ENCODE data around the gene RERE.

The RERE gene

GRCh38 chr1:8665833-8666232 is 151.6 kb downstream of the RERE start:
- TF ChIP-seq CTCF (IDR thresholded peaks at IDR 0.05; ENCODE audit: low read depth, low read length, poor library complexity, severe bottlenecking): no peak
- TF ChIP-seq EZH2phosphoT487 (IDR thresholded peaks at IDR 0.05; ENCODE audit: borderline replicate concordance, low read length): no peak
- Histone ChIP-seq H3K27me3 (ENCODE audit: control insufficient read depth, low read length) (no peaks in the 10 kb centered on the region), H3K9me2 (replicated peaks; ENCODE audit: control insufficient read depth, low read length) (no peaks in the 10 kb centered on the region), H3K4me1 (ENCODE audit: control insufficient read depth, low read length) (peaks cover 86% of the 10 kb centered on the region), H3F3A (ENCODE audit: control insufficient read depth, insufficient read depth) (peaks cover 8% of the 10 kb centered on the region), H3K27ac (ENCODE audit: low read depth, low read length) (no peak overlapping the region), H3K79me2 (ENCODE audit: control insufficient read depth, low read length) (peaks cover 96% of the 10 kb centered on the region), H3K9me3 (ENCODE audit: control insufficient read depth, insufficient read depth, low read length) (no peaks in the 10 kb centered on the region), H3K4me2 (ENCODE audit: low read length) (peak overlapping the region; percentile 55), H4K20me1 (ENCODE audit: control insufficient read depth, insufficient read depth, low read depth, low read length) (peaks cover 13% of the 10 kb centered on the region), H3K36me3 (ENCODE audit: control insufficient read depth, low read length) (no peaks in the 10 kb centered on the region), H3K4me3 (ENCODE audit: low read length) (no peak overlapping the region)

- no peak for TF ChIP-seq CTCF (IDR thresholded peaks at IDR 0.05; ENCODE audit: low read depth, low read length, poor library complexity, severe bottlenecking)
- TF ChIP-seq EZH2phosphoT487 (IDR thresholded peaks at IDR 0.05; ENCODE audit: borderline replicate concordance, low read length): no peak
- peaks cover 97% of the 10 kb centered on the region for H3K79me2 ChIP-seq (ENCODE audit: control insufficient read depth, low read length)
- H3K4me1 ChIP-seq (ENCODE audit: control insufficient read depth, low read length): peaks cover 94% of the 10 kb centered on the region
- no peaks in the 10 kb centered on the region for H3K9me3 ChIP-seq (ENCODE audit: control insufficient read depth, insufficient read depth, low read length)
- peaks cover 10% of the 10 kb centered on the region for H3F3A ChIP-seq (ENCODE audit: control insufficient read depth, insufficient read depth)
- H3K36me3 ChIP-seq (ENCODE audit: control insufficient read depth, low read length): no peaks in the 10 kb centered on the region
- H4K20me1 ChIP-seq (ENCODE audit: control insufficient read depth, insufficient read depth, low read depth, low read length): peaks cover 15% of the 10 kb centered on the region
- no peak overlapping the region for H3K27ac ChIP-seq (ENCODE audit: low read depth, low read length)
- no peak overlapping the region for H3K4me3 ChIP-seq (ENCODE audit: low read length)
- no peaks in the 10 kb centered on the region for H3K9me2 ChIP-seq (replicated peaks; ENCODE audit: control insufficient read depth, low read length)
- no peak overlapping the region for H3K4me2 ChIP-seq (ENCODE audit: low read length)
- no peaks in the 10 kb centered on the region for H3K27me3 ChIP-seq (ENCODE audit: control insufficient read depth, low read length)
Measured at GRCh38 chr1:8664887-8665286, 152.6 kb downstream of the RERE start.

- H4K20me1 ChIP-seq (ENCODE audit: control insufficient read depth, insufficient read depth, low read depth, low read length): peaks cover 15% of the 10 kb centered on the region
- H3K27me3 ChIP-seq (ENCODE audit: control insufficient read depth, low read length): no peaks in the 10 kb centered on the region
- no peaks in the 10 kb centered on the region for H3K36me3 ChIP-seq (ENCODE audit: control insufficient read depth, low read length)
- peaks cover 10% of the 10 kb centered on the region for H3F3A ChIP-seq (ENCODE audit: control insufficient read depth, insufficient read depth)
- no peak overlapping the region for H3K27ac ChIP-seq (ENCODE audit: low read depth, low read length)
- 0 out of 2 replicates have a peak overlapping the region, but pooled peaks have one; percentile 2 for H3K4me3 ChIP-seq (ENCODE audit: low read length)
- peaks cover 97% of the 10 kb centered on the region for H3K4me1 ChIP-seq (ENCODE audit: control insufficient read depth, low read length)
- H3K9me2 ChIP-seq (replicated peaks; ENCODE audit: control insufficient read depth, low read length): no peaks in the 10 kb centered on the region
- H3K4me2 ChIP-seq (ENCODE audit: low read length): peak overlapping the region; percentile 20; the same call in 1 of the 2 replicates
- TF ChIP-seq CTCF (IDR thresholded peaks at IDR 0.05; ENCODE audit: low read depth, low read length, poor library complexity, severe bottlenecking) (no peak), EZH2phosphoT487 (IDR thresholded peaks at IDR 0.05; ENCODE audit: borderline replicate concordance, low read length) (no peak)
- H3K79me2 ChIP-seq (ENCODE audit: control insufficient read depth, low read length): peaks cover 98% of the 10 kb centered on the region
- H3K9me3 ChIP-seq (ENCODE audit: control insufficient read depth, insufficient read depth, low read length): no peaks in the 10 kb centered on the region
Measured at GRCh38 chr1:8663915-8664329, 153.5 kb downstream of the RERE start.
